OCI-LY1 (cell line): ENCODE data around the gene EIF5.

Experiments
- H2AFZ ChIP-seq: fragments of 200-600 bp; sonication (generic), shearing (Covaris generic); 2 replicates; pipeline ENCODE4 v1.6.0; 2014; ENCODE audit warnings: antibody characterized with exemption, mild to moderate bottlenecking, low read length
- H3F3A ChIP-seq: fragments of 200-600 bp; sonication (generic), shearing (Covaris generic); 2 replicates; pipeline ENCODE4 v1.6.0; 2014; ENCODE audit warnings: mild to moderate bottlenecking, antibody characterized with exemption, low read length, moderate library complexity; ENCODE audit not compliant: insufficient read depth
- H3K27ac ChIP-seq: fragments of 200-600 bp; sonication (generic); 2 replicates; pipeline ENCODE4 v1.5.1; 2014; ENCODE audit warnings: low read length, mixed run types, mild to moderate bottlenecking, low read depth; ENCODE audit not compliant: poor library complexity, severe bottlenecking
- H3K27me3 ChIP-seq: fragments of 200-600 bp; sonication (generic); 2 replicates; pipeline ENCODE4 v1.6.0; 2014; ENCODE audit warnings: antibody characterized with exemption, mild to moderate bottlenecking, low read length, moderate library complexity; ENCODE audit not compliant: insufficient read depth
- H3K36me3 ChIP-seq: fragments of 200-600 bp; sonication (generic); 2 replicates; pipeline ENCODE4 v1.6.1; 2014; ENCODE audit warnings: mild to moderate bottlenecking, antibody characterized with exemption, low read length, moderate library complexity, mixed read lengths; ENCODE audit not compliant: insufficient read depth
- H3K4me1 ChIP-seq: fragments of 200-600 bp; sonication (generic); 2 replicates; pipeline ENCODE4 v1.5.1; 2014; ENCODE audit warnings: mild to moderate bottlenecking, low read length, moderate library complexity; ENCODE audit not compliant: insufficient read depth, severe bottlenecking
- H3K4me2 ChIP-seq: fragments of 200-600 bp; sonication (generic), shearing (Covaris generic); 2 replicates; pipeline ENCODE4 v1.6.1; 2014; ENCODE audit warnings: low read length
- H3K4me3 ChIP-seq: fragments of 200-600 bp; sonication (generic); 2 replicates; pipeline ENCODE4 v1.5.1; 2014; ENCODE audit warnings: low read length, low read depth, mild to moderate bottlenecking, mixed read lengths; ENCODE audit not compliant: poor library complexity, severe bottlenecking
- H3K79me2 ChIP-seq: fragments of 200-600 bp; shearing (Covaris generic); 2 replicates; pipeline ENCODE4 v1.6.1; 2016; ENCODE audit warnings: mixed run types, low read length, mixed read lengths; ENCODE audit not compliant: insufficient read depth
- H3K9ac ChIP-seq: fragments of 200-600 bp; sonication (generic), shearing (Covaris generic); 2 replicates; pipeline ENCODE4 v1.6.1; 2014; ENCODE audit warnings: mild to moderate bottlenecking, low read length, mixed read lengths
- H3K9me2 ChIP-seq: fragments of 200-600 bp; sonication (generic), shearing (Covaris generic); 2 replicates; pipeline ENCODE4 v1.6.1; 2014; ENCODE audit warnings: low read depth, mild to moderate bottlenecking, low read length, mixed read lengths
- H3K9me3 ChIP-seq: fragments of 200-600 bp; shearing (Covaris generic); 2 replicates; pipeline ENCODE4 v1.6.1; 2014; ENCODE audit warnings: low read length, mixed read lengths
- H4K20me1 ChIP-seq: fragments of 200-600 bp; sonication (generic), shearing (Covaris generic); 2 replicates; pipeline ENCODE4 v1.6.0; 2016; ENCODE audit warnings: mild to moderate bottlenecking, low read length; ENCODE audit not compliant: insufficient read depth
- CTCF ChIP-seq: fragments of 200-600 bp; sonication (generic), shearing (Covaris generic); IDR thresholded peaks from 2 replicates; pipeline ENCODE4 v1.5.1; 2017; ENCODE audit warnings: mild to moderate bottlenecking, antibody characterized with exemption, low read length, moderate library complexity, mixed read lengths
- EZH2 ChIP-seq: fragments of 200-600 bp; sonication (generic), shearing (Covaris generic); IDR thresholded peaks from 2 replicates; pipeline ENCODE4 v1.8.0; 2017; ENCODE audit warnings: borderline replicate concordance, mixed run types, mild to moderate bottlenecking, antibody characterized with exemption, low read length, moderate library complexity, mixed read lengths

EIF5 gene

DNA sequence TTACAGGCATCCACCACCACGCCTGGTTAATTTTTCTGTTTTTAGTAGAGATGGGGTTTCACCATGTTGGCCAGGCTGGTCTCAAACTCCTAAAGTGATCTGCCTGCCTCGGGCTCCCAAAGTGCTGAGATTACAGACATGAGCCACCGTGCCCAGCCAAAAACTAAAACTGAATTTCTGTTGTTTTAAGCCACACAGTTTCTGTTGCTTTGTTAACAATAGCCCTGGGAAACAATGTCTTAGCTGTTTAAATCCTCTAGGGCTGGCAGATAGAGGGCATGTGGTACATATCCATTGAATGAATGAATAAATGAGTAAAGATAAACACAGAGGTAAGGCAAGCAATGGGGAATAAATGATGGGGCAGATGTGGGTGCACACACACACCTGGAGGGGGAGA, 8.0 kb upstream of the EIF5 start:
- Histone ChIP-seq H2AFZ (no peak overlapping the region), H3K27me3 (peaks cover 14% of the 10 kb centered on the region; the same call in 1 of the 2 replicates), H3K4me2 (no peak overlapping the region), H3K4me1 (no peaks in the 10 kb centered on the region), H3K36me3 (no peaks in the 10 kb centered on the region), H3K4me3 (no peak overlapping the region), H3K9me2 (no peaks in the 10 kb centered on the region), H3K79me2 (no peaks in the 10 kb centered on the region), H3K27ac (no peak overlapping the region), H3K9me3 (no peaks in the 10 kb centered on the region), H4K20me1 (no peaks in the 10 kb centered on the region), H3K9ac (no peak overlapping the region), H3F3A (no peaks in the 10 kb centered on the region)
- TF ChIP-seq CTCF, result no peak

DNA sequence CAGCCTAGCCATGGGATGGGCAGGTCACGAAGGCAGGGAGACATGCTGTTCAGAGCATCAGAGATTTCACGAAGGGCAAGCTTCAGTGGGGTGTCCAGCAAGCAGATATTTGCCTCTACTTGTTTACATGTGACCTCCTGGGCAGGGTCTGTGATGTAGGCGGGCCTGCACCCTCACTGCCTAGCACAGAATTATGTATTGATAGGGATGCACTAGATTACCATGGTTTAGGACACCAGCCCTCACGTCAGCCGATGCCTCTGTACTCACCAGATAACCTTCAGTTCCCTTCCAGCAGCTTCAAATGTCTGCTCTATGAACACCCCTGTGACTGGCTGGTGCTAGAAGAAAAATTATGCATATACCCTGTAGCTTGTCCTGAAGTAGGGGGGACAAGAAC, 5.1 kb upstream of the EIF5 start:
- Histone ChIP-seq H3F3A (no peaks in the 10 kb centered on the region), H3K36me3 (no peaks in the 10 kb centered on the region), H2AFZ (no peak overlapping the region), H3K27ac (no peak overlapping the region), H3K79me2 (no peaks in the 10 kb centered on the region), H3K4me3 (no peak overlapping the region), H3K4me1 (peaks cover 13% of the 10 kb centered on the region), H3K27me3 (peaks cover 14% of the 10 kb centered on the region; the same call in 1 of the 2 replicates), H3K9me3 (no peaks in the 10 kb centered on the region), H3K4me2 (no peak overlapping the region), H3K9me2 (no peaks in the 10 kb centered on the region), H4K20me1 (no peaks in the 10 kb centered on the region), H3K9ac (no peak overlapping the region)
- TF ChIP-seq EZH2 (no peak), CTCF (no peak)

DNA sequence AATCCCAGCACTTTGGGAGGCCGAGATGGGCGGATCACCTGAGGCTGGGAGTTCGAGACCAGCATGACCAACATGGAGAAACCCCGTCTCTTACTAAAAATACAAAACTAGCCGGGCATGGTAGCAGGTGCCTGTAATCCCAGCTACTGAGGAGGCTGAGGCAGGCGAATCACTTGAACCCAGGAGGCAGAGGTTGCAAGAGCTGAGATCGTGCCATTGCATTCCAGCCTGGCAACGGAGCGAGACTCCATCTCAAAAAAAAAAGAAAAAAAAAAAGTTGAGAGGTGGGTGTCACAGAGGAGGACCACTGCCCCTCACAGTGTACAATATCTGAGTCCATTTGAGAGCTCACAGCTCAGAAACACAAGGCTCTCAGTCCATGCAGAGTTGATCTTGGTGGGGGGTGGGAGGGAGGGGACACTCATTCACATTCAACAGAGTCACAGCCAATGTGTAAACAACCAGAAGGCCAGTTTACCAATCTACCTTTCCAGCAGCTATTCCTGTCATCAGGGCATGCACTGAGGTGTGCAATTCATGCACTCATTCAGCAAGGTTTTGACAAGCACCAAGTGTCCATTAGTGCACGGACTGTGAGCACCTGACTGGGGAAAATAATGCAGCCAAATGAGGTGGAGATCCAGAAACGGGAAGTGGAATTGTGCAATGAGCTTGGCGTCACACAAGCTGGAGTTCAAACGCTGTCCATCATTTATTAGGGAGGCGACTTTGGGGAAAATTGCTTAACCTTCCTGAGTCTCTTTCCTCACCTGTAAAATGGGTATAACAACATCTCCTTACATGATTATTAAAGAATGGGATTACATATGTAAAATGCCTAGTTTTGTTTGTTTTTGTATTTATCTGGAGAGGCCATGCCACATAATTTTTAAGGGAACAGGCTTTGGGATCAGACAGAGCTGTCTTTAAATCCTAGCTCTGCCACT, 4.4 kb upstream of the EIF5 start:
- Histone ChIP-seq H2AFZ (no peak overlapping the region), H3K4me2 (no peak overlapping the region), H3K9me3 (no peaks in the 10 kb centered on the region), H3K4me1 (peaks cover 13% of the 10 kb centered on the region), H3K4me3 (no peak overlapping the region), H3K36me3 (no peaks in the 10 kb centered on the region), H3K79me2 (peaks cover under 1% of the 10 kb centered on the region; the same call in 1 of the 2 replicates), H3K27ac (no peak overlapping the region), H3K9me2 (no peaks in the 10 kb centered on the region), H3K9ac (no peak overlapping the region), H4K20me1 (no peaks in the 10 kb centered on the region), H3K27me3 (peaks cover 14% of the 10 kb centered on the region; the same call in 1 of the 2 replicates), H3F3A (no peaks in the 10 kb centered on the region)
- TF ChIP-seq EZH2 (no peak), CTCF (no peak)
